ENCODE measurements around the gene LHFPL6. TPM values are rescaled to one million over a fixed set of nuclear protein-coding genes. Genes with fewer than 3 reads are reported as not detected.
A peak's percentile ranks its signal among the peaks of the same experiment; 100 is the strongest.

The LHFPL6 gene
- 22.5 TPM for total RNA-seq

GRCh38 chr13:39602614-39603366 lies at the start of gene LHFPL6:
TSS of gene LHFPL6 (minus strand) at chr13:39603193.
- DNase-seq: peak; percentile 63

- DNase-seq: no peak
Observed at GRCh38 chr13:39646122-39646521, 43.1 kb upstream of the LHFPL6 start.

GRCh38 chr13:39641645-39642044 lies 38.7 kb upstream of the LHFPL6 start:
- DNase-seq: no peak

GRCh38 chr13:39637890-39638289 lies 34.9 kb upstream of the LHFPL6 start:
- DNase-seq: no peak

GRCh38 chr13:39635564-39635963 lies 32.6 kb upstream of the LHFPL6 start:
- no peak for DNase-seq

GRCh38 chr13:39632994-39633393 lies 30.0 kb upstream of the LHFPL6 start:
- DNase-seq: no peak

- no peak for DNase-seq
Observed at GRCh38 chr13:39631307-39631706, 28.3 kb upstream of the LHFPL6 start.

- no peak for DNase-seq
Observed at GRCh38 chr13:39623466-39623865, 20.5 kb upstream of the LHFPL6 start.

- DNase-seq: no peak
Observed at GRCh38 chr13:39618561-39618960, 15.6 kb upstream of the LHFPL6 start.

GRCh38 chr13:39616087-39616694 lies 13.2 kb upstream of the LHFPL6 start:
- DNase-seq: peak; percentile 25

- no peak for DNase-seq
Observed at GRCh38 chr13:39612023-39612637, 9.1 kb upstream of the LHFPL6 start.

GRCh38 chr13:39607876-39608275 lies 4.9 kb upstream of the LHFPL6 start:
- no peak for DNase-seq

- DNase-seq: no peak
Observed at GRCh38 chr13:39605677-39606320, 2.8 kb upstream of the LHFPL6 start.

- no peak for DNase-seq
Observed at GRCh38 chr13:39604756-39605155, 1.8 kb upstream of the LHFPL6 start.

- DNase-seq: no peak
Observed at GRCh38 chr13:39603424-39603947, 493 bp upstream of the LHFPL6 start.

GRCh38 chr13:39602277-39602613 lies 748 bp downstream of the LHFPL6 start:
- DNase-seq: no peak

GRCh38 chr13:39601636-39602035 lies 1.4 kb downstream of the LHFPL6 start:
- DNase-seq: no peak

GRCh38 chr13:39600766-39601165 lies 2.2 kb downstream of the LHFPL6 start:
- no peak for DNase-seq

- DNase-seq: no peak
Observed at GRCh38 chr13:39599842-39600241, 3.2 kb downstream of the LHFPL6 start.

GRCh38 chr13:39599012-39599411 lies 4.0 kb downstream of the LHFPL6 start:
- DNase-seq: no peak

- DNase-seq: no peak
Observed at GRCh38 chr13:39597838-39598237, 5.2 kb downstream of the LHFPL6 start.

- DNase-seq: no peak
Observed at GRCh38 chr13:39596685-39597084, 6.3 kb downstream of the LHFPL6 start.

- DNase-seq: no peak
Observed at GRCh38 chr13:39596176-39596575, 6.8 kb downstream of the LHFPL6 start.
